Natural killer cell (primary cell): ENCODE measurements around the gene ARL15. TPM values are rescaled to one million over a fixed set of nuclear protein-coding genes. Genes with fewer than 3 reads are reported as not detected.
A peak's percentile ranks its signal among the peaks of the same experiment; 100 is the strongest.

Source experiments
- ATAC-seq, 3 donors: fragments of 150-1000 bp in 2 of 3; fragments of 200-7000 bp in 1 of 3; cut with Tn5 transposase; 1 replicate in 1 of 3; 2 replicates in 2 of 3; pipeline ENCODE4 v1.10.0; 2021; ENCODE audit warnings: mild to moderate bottlenecking in 2 of 3, moderate library complexity in 2 of 3
- DNase-seq, 2 donors: peaks; one replicate each; pipeline versions ENCODE4 v3.0.0 to v3.0.0-alpha.2; 2013 to 2021; ENCODE audit warnings: mixed read lengths in 1 of 2
- H3K27ac ChIP-seq: one replicate; pipeline ENCODE4 v1.5.1; 2013; ENCODE audit warnings: mild to moderate bottlenecking, low read length
- H3K27me3 ChIP-seq: one replicate; pipeline ENCODE4 v1.6.1; 2013; ENCODE audit warnings: low read length; ENCODE audit not compliant: control insufficient read depth, insufficient read depth
- H3K36me3 ChIP-seq: one replicate; pipeline ENCODE4 v1.6.1; 2013; ENCODE audit warnings: low read length; ENCODE audit not compliant: control insufficient read depth, insufficient read depth
- H3K4me1 ChIP-seq: one replicate; pipeline ENCODE4 v1.6.1; 2013; ENCODE audit warnings: low read length; ENCODE audit not compliant: control insufficient read depth, insufficient read depth
- H3K4me3 ChIP-seq: one replicate; pipeline ENCODE4 v1.5.1; 2013; ENCODE audit warnings: low read length
- H3K9me3 ChIP-seq: one replicate; pipeline ENCODE4 v1.6.1; 2013; ENCODE audit warnings: low read length; ENCODE audit not compliant: control insufficient read depth, insufficient read depth
- H3K27ac Mint-ChIP-seq, 2 donors: one replicate each; pipeline ENCODE4 v1.8.0; 2022; ENCODE audit warnings: mild to moderate bottlenecking in 2 of 2, mixed read lengths in 2 of 2, moderate library complexity in 1 of 2
- H3K27me3 Mint-ChIP-seq, 2 donors: one replicate each; pipeline ENCODE4 v1.8.0; 2022; ENCODE audit warnings: low read depth in 2 of 2, mixed read lengths in 2 of 2
- H3K36me3 Mint-ChIP-seq: one replicate; pipeline ENCODE4 v1.8.0; 2022; ENCODE audit warnings: mixed read lengths
- H3K4me1 Mint-ChIP-seq, 2 donors: one replicate each; pipeline ENCODE4 v1.8.0; 2022; ENCODE audit warnings: mixed read lengths in 2 of 2
- H3K4me3 Mint-ChIP-seq: one replicate; pipeline ENCODE4 v1.8.0; 2022; ENCODE audit warnings: mild to moderate bottlenecking, moderate library complexity, mixed read lengths
- H3K9me3 Mint-ChIP-seq, 2 donors: one replicate each; pipeline ENCODE4 v1.8.0; 2022; ENCODE audit warnings: mixed read lengths in 2 of 2
- CTCF ChIP-seq: fragments of 200-600 bp; IDR thresholded peaks from one replicate; pipeline ENCODE4 v1.8.0; 2022; ENCODE audit warnings: antibody characterized with exemption
- WGBS: methylation state at CpG from one replicate; pipeline ENCODE4 v1.1.7; 2013; ENCODE audit warnings: missing lambda C conversion rate; ENCODE audit not compliant: insufficient coverage; 5-methylcytosine and 5-hydroxymethylcytosine counted together
- intact Hi-C: fragments of 100-400 bp; cut with micrococcal nuclease; formaldehyde crosslinking; loops from one replicate; pipeline ENCODE4 v1.14.2; 2022
- total RNA-seq, 4 donors: library from RNA; stranded (reverse); fragments of 120-200 nt in 1 of 4; gene quantifications; one replicate each; pipeline versions ENCODE4 v1.2.3 to v1.2.4, GENCODE V29; 2013 to 2022

Gene ARL15
- total RNA-seq, 3 donors from 2014 or later (not counting 1 experiment from before 2014, with no cell fraction given), result 28.9 to 35.1 (median 33.1) TPM

- H3K9me3 Mint-ChIP-seq, result no peaks in the 10 kb centered on the region
- H3K4me3 ChIP-seq, result no peak overlapping the region
- no peaks in the 10 kb centered on the region for H3K9me3 ChIP-seq
- no peak overlapping the region for H3K4me3 Mint-ChIP-seq
- WGBS, result 70% methylated on average over 2 of the region's 3 CpGs
- H3K36me3 ChIP-seq, result no peaks in the 10 kb centered on the region
- no peaks in the 10 kb centered on the region for H3K27me3 ChIP-seq
- H3K27me3 Mint-ChIP-seq, result no peaks in the 10 kb centered on the region
- DNase-seq, result no peak
- H3K27ac Mint-ChIP-seq, result peak overlapping the region; percentile 43 to 51
- intact Hi-C loops, result no loop called here
- ATAC-seq, result peak in 1 of 3 donors; percentile 71
- no peak for TF ChIP-seq CTCF
- peaks cover 18 to 23% of the 10 kb centered on the region in 2 donors for H3K4me1 Mint-ChIP-seq
- no peaks in the 10 kb centered on the region for H3K36me3 Mint-ChIP-seq
- H3K27ac ChIP-seq, result no peak overlapping the region
- H3K4me1 ChIP-seq, result peaks cover 11% of the 10 kb centered on the region
Measured at GRCh38 chr5:53895091-53895683, 415.2 kb downstream of the ARL15 start.

GRCh38 chr5:53893626-53894025 is 416.7 kb downstream of the ARL15 start:
- H3K27me3 ChIP-seq, result no peaks in the 10 kb centered on the region
- WGBS, result 100% methylated on average over 1 of the region's 1 CpG
- intact Hi-C loops, result no loop called here
- no peak for TF ChIP-seq CTCF
- no peak overlapping the region for H3K27ac Mint-ChIP-seq
- H3K4me3 Mint-ChIP-seq, result no peak overlapping the region
- peaks cover 18 to 23% of the 10 kb centered on the region in 2 donors for H3K4me1 Mint-ChIP-seq
- H3K27ac ChIP-seq, result no peak overlapping the region
- DNase-seq (no peak), ATAC-seq (no peak)
- H3K4me3 ChIP-seq, result no peak overlapping the region
- no peaks in the 10 kb centered on the region for H3K36me3 Mint-ChIP-seq
- peaks cover 11% of the 10 kb centered on the region for H3K4me1 ChIP-seq
- H3K27me3 Mint-ChIP-seq, result no peaks in the 10 kb centered on the region
- no peaks in the 10 kb centered on the region for H3K36me3 ChIP-seq
- H3K9me3 ChIP-seq, result no peaks in the 10 kb centered on the region
- H3K9me3 Mint-ChIP-seq, result no peaks in the 10 kb centered on the region

GRCh38 chr5:53892224-53892623 is 418.1 kb downstream of the ARL15 start:
- WGBS, result 100% methylated on average over 1 of the region's 1 CpG
- ATAC-seq (no peak), DNase-seq (no peak)
- peaks cover 11% of the 10 kb centered on the region for H3K4me1 ChIP-seq
- no peak overlapping the region for H3K27ac Mint-ChIP-seq
- H3K9me3 Mint-ChIP-seq, result no peaks in the 10 kb centered on the region
- no peaks in the 10 kb centered on the region for H3K36me3 ChIP-seq
- TF ChIP-seq CTCF, result no peak
- H3K4me3 ChIP-seq, result no peak overlapping the region
- no peak overlapping the region for H3K27ac ChIP-seq
- no peaks in the 10 kb centered on the region for H3K36me3 Mint-ChIP-seq
- no peaks in the 10 kb centered on the region for H3K9me3 ChIP-seq
- no peak overlapping the region for H3K4me3 Mint-ChIP-seq
- no peaks in the 10 kb centered on the region for H3K27me3 ChIP-seq
- H3K4me1 Mint-ChIP-seq, result peaks cover 18 to 23% of the 10 kb centered on the region in 2 donors
- no peaks in the 10 kb centered on the region for H3K27me3 Mint-ChIP-seq
- intact Hi-C loops, result no loop called here

GRCh38 chr5:53891159-53891558 is 419.2 kb downstream of the ARL15 start:
- H3K36me3 ChIP-seq, result no peaks in the 10 kb centered on the region
- H3K36me3 Mint-ChIP-seq, result no peaks in the 10 kb centered on the region
- H3K4me3 ChIP-seq, result no peak overlapping the region
- 69% methylated on average over 4 of the region's 4 CpGs for WGBS
- no peaks in the 10 kb centered on the region for H3K9me3 Mint-ChIP-seq
- H3K27ac Mint-ChIP-seq, result no peak overlapping the region
- peaks cover 12 to 16% of the 10 kb centered on the region in 2 donors for H3K4me1 Mint-ChIP-seq
- peaks cover 9% of the 10 kb centered on the region for H3K4me1 ChIP-seq
- H3K27ac ChIP-seq, result no peak overlapping the region
- no peak for TF ChIP-seq CTCF
- intact Hi-C loops, result no loop called here
- H3K9me3 ChIP-seq, result no peaks in the 10 kb centered on the region
- DNase-seq, result no peak
- no peaks in the 10 kb centered on the region for H3K27me3 ChIP-seq
- no peak overlapping the region for H3K4me3 Mint-ChIP-seq
- H3K27me3 Mint-ChIP-seq, result no peaks in the 10 kb centered on the region
- no peak for ATAC-seq
